MCF 10A (cell line): Measurements from ENCODE around the gene CRYL1. TPM values are rescaled to one million over a fixed set of nuclear protein-coding genes. Genes with fewer than 3 reads are reported as not detected.
A peak's percentile ranks its signal among the peaks of the same experiment; 100 is the strongest.

Experiments used
- BruUV-seq: library from RNA; stranded (reverse); fragments of 400-500 nt; replicated peaks from 2 replicates; lab custom pipeline; 2021; lab: Mats Ljungman, UMichigan
- CTCF ChIA-PET: fragments of 300-600 bp; sonication (Branson Sonifier 250); formaldehyde crosslinking; extraction: SDS; loops from one replicate; lab custom pipeline; 2021; ENCODE audit warnings: antibody characterized with exemption, inconsistent platforms; lab: Yijun Ruan, JAX
- POLR2A ChIA-PET: fragments of 300-600, 350-650 bp; sonication (Branson Sonifier 250); formaldehyde crosslinking; extraction: SDS; loops from one replicate; lab custom pipeline; 2020; ENCODE audit warnings: antibody characterized with exemption, inconsistent platforms; lab: Yijun Ruan, JAX
- DNase-seq: peaks from one replicate; pipeline ENCODE4 v3.0.0-alpha.2; 2018; ENCODE audit not compliant: unreplicated experiment
- H3K27ac Mint-ChIP-seq: one replicate; pipeline ENCODE4 v1.8.0; 2022; ENCODE audit warnings: mild to moderate bottlenecking, low read depth, mixed read lengths; ENCODE audit not compliant: unreplicated experiment
- H3K27me3 Mint-ChIP-seq: one replicate; pipeline ENCODE4 v1.8.0; 2022; ENCODE audit warnings: mixed read lengths; ENCODE audit not compliant: insufficient read depth, unreplicated experiment
- H3K36me3 Mint-ChIP-seq: one replicate; pipeline ENCODE4 v1.8.0; 2022; ENCODE audit warnings: mild to moderate bottlenecking, moderate library complexity, mixed read lengths; ENCODE audit not compliant: insufficient read depth, unreplicated experiment
- H3K4me1 Mint-ChIP-seq: one replicate; pipeline ENCODE4 v1.8.0; 2022; ENCODE audit warnings: mixed read lengths; ENCODE audit not compliant: insufficient read depth, unreplicated experiment
- H3K4me3 Mint-ChIP-seq: one replicate; pipeline ENCODE4 v1.8.0; 2022; ENCODE audit warnings: mild to moderate bottlenecking, moderate library complexity, mixed read lengths; ENCODE audit not compliant: unreplicated experiment
- H3K9me3 Mint-ChIP-seq: one replicate; pipeline ENCODE4 v1.8.0; 2022; ENCODE audit warnings: mixed read lengths; ENCODE audit not compliant: unreplicated experiment
- CTCF ChIP-seq: fragments of 200-600 bp; IDR thresholded peaks from one replicate; pipeline ENCODE4 v1.8.0; 2022; ENCODE audit warnings: antibody characterized with exemption, mild to moderate bottlenecking; ENCODE audit not compliant: unreplicated experiment
- intact Hi-C: fragments of 100-400 bp; cut with micrococcal nuclease; formaldehyde crosslinking; loops from 2 replicates; pipeline ENCODE4 v1.14.1; 2022
- total RNA-seq: library from RNA; stranded (reverse); gene quantifications from 2 replicates; pipeline ENCODE4 v1.2.3, GENCODE V29; 2022

The CRYL1 gene
- total RNA-seq, 1 experiment from 2014 or later = 15.1 TPM

- POLR2A ChIA-PET = interaction anchor here (0.6 to 2.3 kb wide), 8 partner anchors 9 to 198 kb away, joined by 3 to 19 read pairs (median 3); no protein-coding TSS in a partner anchor
- CTCF ChIA-PET = no interaction called here
- H3K4me3 Mint-ChIP-seq = no peak overlapping the region
- H3K27me3 Mint-ChIP-seq = no peaks in the 10 kb centered on the region
- peak; percentile 33 for DNase-seq
- no TSS peak for BruUV-seq
- intact Hi-C loops = no loop called here
- H3K36me3 Mint-ChIP-seq = no peaks in the 10 kb centered on the region
- H3K27ac Mint-ChIP-seq = peak overlapping the region; percentile 47
- H3K4me1 Mint-ChIP-seq = peaks cover 18% of the 10 kb centered on the region
- TF ChIP-seq CTCF = no peak
- no peaks in the 10 kb centered on the region for H3K9me3 Mint-ChIP-seq
Observed at GRCh38 chr13:20369886-20370361, 155.7 kb downstream of the CRYL1 start.

- intact Hi-C loops = no loop called here
- no TSS peak for BruUV-seq
- H3K27ac Mint-ChIP-seq = no peak overlapping the region
- no peaks in the 10 kb centered on the region for H3K9me3 Mint-ChIP-seq
- ChIA-PET POLR2A (no interaction called here), CTCF (interaction anchor here (0.6 kb wide), 1 partner anchor 457 kb away, joined by 3 read pairs; no protein-coding TSS in a partner anchor)
- H3K27me3 Mint-ChIP-seq = no peaks in the 10 kb centered on the region
- no peaks in the 10 kb centered on the region for H3K36me3 Mint-ChIP-seq
- no peak for TF ChIP-seq CTCF
- no peak for DNase-seq
- no peak overlapping the region for H3K4me3 Mint-ChIP-seq
- H3K4me1 Mint-ChIP-seq = peaks cover 17% of the 10 kb centered on the region
Observed at GRCh38 chr13:20366056-20366455, 159.6 kb downstream of the CRYL1 start.

GRCh38 chr13:20363603-20364002 is 162.1 kb downstream of the CRYL1 start:
- Mint-ChIP-seq H3K4me3 (no peak overlapping the region), H3K27me3 (no peaks in the 10 kb centered on the region), H3K36me3 (no peaks in the 10 kb centered on the region), H3K27ac (no peak overlapping the region), H3K9me3 (no peaks in the 10 kb centered on the region), H3K4me1 (peaks cover 20% of the 10 kb centered on the region)
- CTCF ChIA-PET = no interaction called here
- intact Hi-C loops = no loop called here
- no peak for DNase-seq
- TF ChIP-seq CTCF = no peak
- POLR2A ChIA-PET = interaction anchor here (1.0 kb wide), 1 partner anchor 8 kb away, joined by 3 read pairs; no protein-coding TSS in a partner anchor
- no TSS peak for BruUV-seq

GRCh38 chr13:20363172-20363571 is 162.5 kb downstream of the CRYL1 start:
- no peak for TF ChIP-seq CTCF
- no TSS peak for BruUV-seq
- H3K9me3 Mint-ChIP-seq = no peaks in the 10 kb centered on the region
- no peak for DNase-seq
- H3K4me1 Mint-ChIP-seq = peaks cover 22% of the 10 kb centered on the region
- H3K27ac Mint-ChIP-seq = no peak overlapping the region
- no peak overlapping the region for H3K4me3 Mint-ChIP-seq
- intact Hi-C loops = no loop called here
- POLR2A ChIA-PET = no interaction called here
- H3K36me3 Mint-ChIP-seq = no peaks in the 10 kb centered on the region
- CTCF ChIA-PET = no interaction called here
- H3K27me3 Mint-ChIP-seq = no peaks in the 10 kb centered on the region
